ENCODE results near the gene MRPL50.
A peak's percentile ranks its signal among the peaks of the same experiment; 100 is the strongest.
"Not testable (repeated sequence)": the region's sequence is repeated elsewhere in the genome, so short reads cannot be mapped to it uniquely, and the experiment has no call there.

The MRPL50 gene

GRCh38 chr9:101417389-101417788 is 19.0 kb upstream of the MRPL50 start:
- no peak for DNase-seq

- DNase-seq, result no peak
Observed at GRCh38 chr9:101415578-101415977, 17.2 kb upstream of the MRPL50 start.

GRCh38 chr9:101414839-101415238 is 16.4 kb upstream of the MRPL50 start:
- DNase-seq, result no peak

- DNase-seq, result no peak
Observed at GRCh38 chr9:101409079-101409477, 10.7 kb upstream of the MRPL50 start.

- DNase-seq, result no peak
Observed at GRCh38 chr9:101408374-101409078, 10.1 kb upstream of the MRPL50 start.

- no peak for DNase-seq
Observed at GRCh38 chr9:101403516-101404285, 5.3 kb upstream of the MRPL50 start.

- no peak for DNase-seq
Observed at GRCh38 chr9:101400120-101400519, 1.7 kb upstream of the MRPL50 start.

GRCh38 chr9:101399643-101399970 is 1.2 kb upstream of the MRPL50 start:
- no peak for DNase-seq

GRCh38 chr9:101398930-101399642 is 668 bp upstream of the MRPL50 start:
- peak; percentile 11 for DNase-seq

- no peak for DNase-seq
Observed at GRCh38 chr9:101397746-101398067, 711 bp downstream of the MRPL50 start.

- no peak for DNase-seq
Observed at GRCh38 chr9:101394687-101395086, 3.7 kb downstream of the MRPL50 start.

- DNase-seq, result no peak
Observed at GRCh38 chr9:101393135-101393534, 5.3 kb downstream of the MRPL50 start.

- DNase-seq, result no peak
Observed at GRCh38 chr9:101388507-101388993, 9.9 kb downstream of the MRPL50 start.

- DNase-seq, result no peak
Observed at GRCh38 chr9:101387871-101388506, 10.4 kb downstream of the MRPL50 start.

GRCh38 chr9:101384873-101385536 is 13.4 kb downstream of the MRPL50 start, which contains the start of gene BAAT:
BAAT (minus strand) TSS chr9:101385006; CDS start chr9:101371404, 13,602 bp downstream.
- DNase-seq, result not testable (repeated sequence)

- DNase-seq, result no peak
Observed at GRCh38 chr9:101383361-101383760, 15.1 kb downstream of the MRPL50 start.

GRCh38 chr9:101381833-101382342 is 16.5 kb downstream of the MRPL50 start:
- no peak for DNase-seq

- no peak for DNase-seq
Observed at GRCh38 chr9:101381118-101381517, 17.3 kb downstream of the MRPL50 start.

GRCh38 chr9:101380295-101380694 is 18.1 kb downstream of the MRPL50 start:
- no peak for DNase-seq

GRCh38 chr9:101376111-101376848 is 22.1 kb downstream of the MRPL50 start:
- no peak for DNase-seq

GRCh38 chr9:101375546-101375945 is 22.9 kb downstream of the MRPL50 start:
- no peak for DNase-seq

All from activated gamma-delta T cell (primary cell).